ENCODE results near the gene SOCS3. TPM values are rescaled to one million over a fixed set of nuclear protein-coding genes. Genes with fewer than 3 reads are reported as not detected.

Gene SOCS3
- total RNA-seq, 4 donors from 2014 or later: 23.7 to 76.5 (median 59.7) TPM

Small RNA genes lying within 50 kb of the gene (small RNA-seq; reads per million reads assigned to genes)
- not detected for gene RF00415
- not detected for gene RN7SL236P

Other genes with a start within 250 kb of the SOCS3 start
- gene TMC6, start 231.3 kb downstream of the SOCS3 start, total RNA-seq: 10 to 100 TPM; 43.3 to 94.5 (median 52.2) TPM
- gene TMC8, start 229.3 kb downstream of the SOCS3 start, total RNA-seq: 10 to 100 TPM in 1 of 4 donors, 1 to 10 TPM in 3; 5.2 to 18.3 (median 6.7) TPM
- not detected for gene C17orf99, start 213.7 kb downstream of the SOCS3 start, total RNA-seq
- 10 to 100 TPM; 40.6 to 70.2 (median 54.1) TPM for gene SYNGR2, start 191.5 kb downstream of the SOCS3 start, total RNA-seq
- gene TK1, start 173.0 kb downstream of the SOCS3 start, total RNA-seq: 1 to 10 TPM; 1.0 to 6.6 (median 1.6) TPM
- 10 to 100 TPM; 29.7 to 40.6 (median 37.7) TPM for gene AFMID, start 172.7 kb downstream of the SOCS3 start, total RNA-seq
- gene BIRC5, start 145.8 kb downstream of the SOCS3 start, total RNA-seq: 1 to 10 TPM in 1 of 4 donors, under 1 TPM in 2, not detected in 1; 0.87 to 8.7 (median 0.98) TPM
- gene TMEM235, start 128.4 kb downstream of the SOCS3 start, total RNA-seq: not detected
- 100 to 1,000 TPM in 1 of 4 donors, 10 to 100 TPM in 3; 41.9 to 105 (median 53.2) TPM for gene PGS1, start 18.6 kb upstream of the SOCS3 start, total RNA-seq
- gene DNAH17, start 217.3 kb upstream of the SOCS3 start, total RNA-seq: under 1 TPM in 2 of 4 donors, not detected in 2; under 0.01 TPM

Data from tibial nerve (tissue), 4 donors.